Measurements from ENCODE around the gene PCDHGB5. TPM values are rescaled to one million over a fixed set of nuclear protein-coding genes. Genes with fewer than 3 reads are reported as not detected.

PCDHGB5 gene
- 2.1 to 2.6 TPM (median 2.4 TPM) in 5 replicates for total RNA-seq (2022; extraction: Qiagen RNA extraction)

GRCh38 chr5:141397756-141398551, at the start of gene PCDHGB5:
PCDHGB5 (plus strand) TSS chr5:141397947; CDS start chr5:141398128, 181 bp downstream.

GRCh38 chr5:141349917-141350619, 47.7 kb upstream of the PCDHGB5 start, which contains the start of gene PCDHGB1:
PCDHGB1 (plus strand) TSS chr5:141350099; CDS start chr5:141350261, 162 bp downstream.

GRCh38 chr5:141354900-141355469, 42.8 kb upstream of the PCDHGB5 start, which contains the start of gene PCDHGA4:
PCDHGA4 (plus strand) TSS chr5:141355021; CDS start chr5:141355108, 87 bp downstream.

GRCh38 chr5:141359790-141360426, 37.8 kb upstream of the PCDHGB5 start, which contains the start of gene PCDHGB2:
PCDHGB2 (plus strand) TSS chr5:141359994; CDS start chr5:141360136, 142 bp downstream.

DNA sequence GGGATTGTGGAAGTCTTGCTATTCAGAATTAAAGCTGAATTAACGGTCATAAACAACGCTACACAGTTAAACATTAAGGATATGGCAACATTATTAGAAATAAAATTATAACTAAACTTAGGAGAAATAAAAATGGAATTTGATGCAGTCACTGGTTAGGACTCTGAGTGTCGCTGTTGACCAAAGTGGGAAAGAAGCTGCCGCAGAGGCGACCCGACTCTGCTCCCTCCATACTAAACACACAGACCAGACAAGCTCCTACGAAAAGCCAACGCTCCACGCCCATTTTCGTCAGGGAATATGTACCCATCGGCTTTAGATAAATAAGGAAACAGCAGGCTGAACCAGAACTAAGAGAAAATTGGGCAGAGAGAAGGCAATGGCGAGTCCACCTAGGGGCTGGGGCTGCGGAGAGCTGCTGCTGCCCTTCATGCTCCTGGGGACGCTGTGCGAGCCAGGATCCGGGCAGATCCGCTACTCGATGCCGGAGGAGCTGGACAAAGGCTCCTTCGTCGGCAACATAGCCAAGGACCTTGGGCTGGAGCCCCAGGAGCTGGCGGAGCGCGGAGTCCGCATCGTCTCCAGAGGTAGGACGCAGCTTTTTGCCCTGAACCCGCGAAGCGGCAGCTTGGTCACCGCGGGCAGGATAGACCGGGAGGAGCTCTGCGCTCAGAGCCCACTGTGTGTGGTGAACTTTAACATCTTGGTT, 33.6 kb upstream of the PCDHGB5 start, which contains the start of gene PCDHGA5:
Gene PCDHGA5, plus strand, starts transcription at position 211 of the 709 bp plus-strand sequence. Its CDS starts 169 bp downstream, at position 380.

DNA sequence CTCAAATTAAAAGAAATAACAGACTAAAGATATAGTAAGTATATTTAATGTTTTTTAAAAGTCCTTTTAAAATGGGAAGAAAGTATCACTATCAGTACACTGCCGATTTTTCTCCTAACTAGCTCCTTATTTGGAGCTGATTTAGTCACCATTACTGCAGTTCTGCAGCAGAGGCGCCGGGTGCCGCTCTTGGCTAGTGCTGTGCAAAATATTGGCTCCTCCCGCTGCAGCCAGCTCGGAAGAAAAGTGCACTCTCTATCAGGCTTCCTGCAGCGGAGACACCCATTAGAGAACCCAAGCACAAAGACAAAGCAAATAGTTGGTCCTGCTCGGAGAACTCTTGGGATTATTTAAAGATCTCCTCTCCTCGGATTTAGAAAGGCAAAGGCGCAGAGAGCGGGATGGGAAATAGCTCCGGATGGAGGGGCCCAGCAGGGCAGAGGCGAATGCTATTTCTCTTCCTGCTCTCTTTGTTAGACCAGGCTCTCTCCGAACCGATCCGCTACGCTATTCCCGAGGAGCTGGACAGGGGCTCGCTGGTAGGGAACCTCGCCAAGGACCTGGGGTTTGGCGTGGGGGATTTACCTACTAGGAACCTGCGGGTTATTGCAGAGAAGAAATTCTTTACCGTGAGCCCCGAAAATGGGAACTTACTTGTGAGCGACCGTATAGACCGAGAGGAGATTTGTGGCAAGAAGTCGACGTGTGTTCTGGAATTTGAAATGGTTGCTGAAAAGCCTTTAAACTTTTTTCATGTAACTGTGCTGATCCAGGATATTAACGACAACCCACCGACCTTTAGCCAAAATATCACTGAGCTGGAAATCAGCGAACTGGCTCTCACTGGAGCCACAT, 27.5 kb upstream of the PCDHGB5 start, which contains the start of gene PCDHGB3:
Gene PCDHGB3, plus strand, starts transcription at position 249 of the 855 bp plus-strand sequence. Its CDS starts 153 bp downstream, at position 402.

DNA sequence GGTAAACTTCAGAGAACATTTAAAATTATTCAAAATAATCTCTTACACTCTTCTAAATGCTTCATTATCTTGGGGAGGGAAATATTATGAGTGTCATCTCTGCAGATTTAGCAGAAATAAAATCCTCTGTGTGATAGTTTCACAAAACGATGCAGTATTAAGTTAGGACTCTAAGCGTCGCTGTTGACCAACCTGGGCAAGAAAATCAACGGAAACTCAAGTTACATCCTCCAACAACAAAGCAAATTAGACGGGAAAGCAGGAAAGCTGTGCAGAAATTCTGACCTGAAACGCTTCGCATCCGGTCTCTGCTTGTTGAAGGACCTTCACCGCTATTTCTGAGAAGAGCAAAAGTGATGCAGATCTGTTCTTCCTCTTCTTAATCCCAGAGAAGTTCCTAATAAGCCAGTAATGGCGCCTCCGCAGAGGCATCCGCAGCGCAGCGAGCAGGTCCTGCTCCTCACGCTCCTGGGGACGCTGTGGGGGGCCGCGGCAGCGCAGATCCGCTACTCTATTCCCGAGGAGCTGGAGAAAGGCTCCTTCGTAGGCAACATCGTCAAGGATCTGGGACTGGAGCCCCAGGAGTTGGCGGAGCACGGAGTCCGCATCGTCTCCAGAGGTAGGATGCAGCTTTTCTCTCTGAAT, 24.0 kb upstream of the PCDHGB5 start, which contains the start of gene PCDHGA6:
Gene PCDHGA6, plus strand, starts transcription at position 219 of the 645 bp plus-strand sequence. Its CDS starts 193 bp downstream, at position 412.

DNA sequence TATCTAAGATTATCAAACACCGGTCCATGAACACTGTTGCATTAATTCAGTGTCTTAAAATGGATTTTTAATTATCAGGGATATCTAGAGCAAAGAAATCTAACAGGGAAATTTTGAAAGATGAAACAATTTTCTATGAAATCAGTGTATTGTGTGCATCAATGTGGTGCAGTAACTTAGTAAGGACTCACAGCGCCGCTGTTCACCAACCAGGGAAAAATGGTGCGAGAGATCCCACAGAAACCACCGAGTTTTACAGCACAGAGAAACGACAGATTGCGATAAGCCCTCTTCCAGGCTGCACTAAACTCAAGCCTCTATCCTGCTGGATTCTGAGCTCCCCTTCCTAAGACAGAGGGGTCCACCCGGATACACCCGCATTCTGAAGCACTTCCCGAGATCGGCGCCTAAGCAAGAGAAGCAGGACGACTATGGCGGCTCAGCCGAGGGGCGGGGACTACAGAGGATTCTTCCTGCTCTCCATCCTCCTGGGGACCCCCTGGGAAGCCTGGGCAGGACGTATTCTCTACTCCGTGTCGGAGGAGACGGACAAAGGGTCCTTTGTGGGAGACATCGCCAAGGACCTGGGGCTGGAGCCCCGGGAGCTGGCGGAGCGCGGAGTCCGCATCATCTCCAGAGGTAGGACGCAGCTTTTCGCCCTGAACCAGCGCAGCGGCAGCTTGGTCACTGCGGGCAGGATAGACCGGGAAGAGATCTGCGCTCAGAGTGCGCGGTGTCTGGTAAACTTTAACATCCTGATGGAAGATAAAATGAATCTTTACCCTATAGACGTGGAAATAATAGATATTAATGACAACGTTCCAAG, 15.1 kb upstream of the PCDHGB5 start, which contains the start of gene PCDHGA7:
Gene PCDHGA7, plus strand, starts transcription at position 274 of the 826 bp plus-strand sequence. Its CDS starts 158 bp downstream, at position 432.

DNA sequence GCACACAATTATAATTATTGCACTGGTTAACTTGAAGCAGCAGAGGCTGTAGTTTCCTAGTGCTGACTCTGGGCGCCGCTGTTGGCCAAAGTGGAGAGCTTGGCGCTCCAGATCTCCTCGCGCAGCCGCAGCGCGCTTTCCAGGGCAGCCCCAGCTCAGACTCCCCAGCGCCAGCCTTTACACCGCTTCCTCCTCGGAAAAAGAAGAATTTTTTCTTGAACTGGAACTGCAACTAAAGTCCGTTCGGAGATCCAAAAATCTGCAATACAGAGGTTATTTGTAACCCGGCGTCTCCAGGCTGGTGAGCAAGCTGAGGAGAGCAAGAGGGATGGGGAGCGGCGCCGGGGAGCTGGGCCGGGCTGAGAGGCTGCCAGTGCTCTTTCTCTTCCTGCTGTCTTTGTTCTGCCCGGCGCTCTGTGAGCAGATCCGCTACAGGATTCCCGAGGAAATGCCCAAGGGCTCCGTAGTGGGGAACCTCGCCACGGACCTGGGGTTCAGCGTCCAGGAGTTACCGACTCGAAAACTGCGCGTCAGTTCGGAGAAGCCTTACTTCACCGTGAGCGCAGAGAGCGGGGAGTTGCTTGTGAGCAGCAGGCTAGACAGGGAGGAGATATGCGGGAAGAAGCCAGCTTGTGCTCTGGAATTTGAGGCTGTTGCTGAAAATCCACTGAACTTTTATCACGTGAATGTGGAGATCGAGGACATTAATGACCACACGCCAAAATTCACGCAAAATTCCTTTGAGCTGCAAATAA, 10.0 kb upstream of the PCDHGB5 start, which contains the start of gene PCDHGB4:
Gene PCDHGB4, plus strand, starts transcription at position 142 of the 755 bp plus-strand sequence. Its CDS starts 187 bp downstream, at position 329.

DNA sequence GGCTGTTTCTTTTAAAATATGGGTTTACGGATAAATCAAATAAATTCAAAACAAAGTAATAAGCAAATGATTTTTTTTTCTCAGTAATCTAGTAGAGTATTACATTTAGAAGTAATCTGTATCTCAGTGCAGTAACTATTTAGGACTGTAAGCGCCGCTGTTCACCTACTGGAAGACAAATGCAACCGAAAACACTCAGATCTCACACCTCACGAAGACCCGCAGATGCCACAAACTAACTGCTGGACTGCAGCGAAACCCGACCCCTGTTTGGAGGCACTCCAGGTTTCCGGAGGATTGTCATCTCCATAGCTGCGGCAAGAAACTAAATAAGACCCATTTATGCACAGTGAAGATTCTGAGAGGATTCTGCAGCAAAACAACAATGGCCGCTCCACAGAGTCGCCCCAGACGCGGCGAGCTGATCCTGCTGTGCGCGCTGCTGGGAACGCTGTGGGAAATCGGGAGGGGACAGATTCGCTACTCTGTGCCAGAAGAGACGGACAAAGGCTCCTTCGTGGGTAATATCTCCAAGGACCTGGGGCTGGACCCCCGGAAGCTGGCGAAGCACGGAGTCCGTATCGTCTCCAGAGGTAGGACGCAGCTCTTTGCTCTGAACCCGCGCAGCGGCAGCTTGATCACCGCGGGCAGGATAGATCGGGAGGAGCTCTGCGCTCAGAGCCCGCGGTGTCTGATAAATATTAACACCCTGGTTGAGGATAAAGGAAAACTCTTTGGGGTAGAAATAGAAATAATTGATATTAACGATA, 5.1 kb upstream of the PCDHGB5 start, which contains the start of gene PCDHGA8:
Gene PCDHGA8, plus strand, starts transcription at position 205 of the 770 bp plus-strand sequence. Its CDS starts 181 bp downstream, at position 386.

GRCh38 chr5:141402553-141403243, 5.0 kb downstream of the PCDHGB5 start, which contains the start of gene PCDHGA9:
PCDHGA9 (plus strand) TSS chr5:141402778; CDS start chr5:141402953, 175 bp downstream.

GRCh38 chr5:141407790-141408505, 10.2 kb downstream of the PCDHGB5 start, which contains the start of gene PCDHGB6:
PCDHGB6 (plus strand) TSS chr5:141408021; CDS start chr5:141408203, 182 bp downstream.

GRCh38 chr5:141412854-141413539, 15.2 kb downstream of the PCDHGB5 start, which contains the start of gene PCDHGA10:
PCDHGA10 (plus strand) TSS chr5:141412987; CDS start chr5:141413176, 189 bp downstream.

DNA sequence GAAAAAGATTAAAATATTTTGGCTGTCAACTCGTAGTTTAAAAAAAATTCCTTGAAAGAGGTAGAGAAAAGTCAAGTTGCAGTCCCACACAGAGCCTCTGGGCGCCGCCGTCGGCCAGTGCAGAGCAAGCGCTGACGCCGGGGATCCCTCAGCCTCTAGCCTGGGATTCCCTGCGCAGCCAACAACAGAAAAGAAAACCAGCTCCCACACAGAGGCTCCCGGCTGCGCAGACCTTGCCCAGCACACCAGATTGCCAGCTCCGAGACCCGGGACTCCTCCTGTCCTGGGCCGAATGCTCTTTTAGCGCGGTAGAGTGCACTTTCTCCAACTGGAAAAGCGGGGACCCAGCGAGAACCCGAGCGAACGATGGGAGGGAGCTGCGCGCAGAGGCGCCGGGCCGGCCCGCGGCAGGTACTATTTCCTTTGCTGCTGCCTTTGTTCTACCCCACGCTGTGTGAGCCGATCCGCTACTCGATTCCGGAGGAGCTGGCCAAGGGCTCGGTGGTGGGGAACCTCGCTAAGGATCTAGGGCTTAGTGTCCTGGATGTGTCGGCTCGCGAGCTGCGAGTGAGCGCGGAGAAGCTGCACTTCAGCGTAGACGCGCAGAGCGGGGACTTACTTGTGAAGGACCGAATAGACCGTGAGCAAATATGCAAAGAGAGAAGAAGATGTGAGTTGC, 19.9 kb downstream of the PCDHGB5 start, which contains the start of gene PCDHGB7:
Gene PCDHGB7, plus strand, starts transcription at position 184 of the 679 bp plus-strand sequence. Its CDS starts 183 bp downstream, at position 367.

Measured in A549 treated with CORT108297 at 1 μM for 4 hours (cell line).